H9 (cell line): ENCODE measurements around the gene CALHM6. TPM values are rescaled to one million over a fixed set of nuclear protein-coding genes. Genes with fewer than 3 reads are reported as not detected.

ENCODE experiments used
- DNase-seq: peaks from one replicate; pipeline ENCODE4 v3.0.0-alpha.2; 2017
- H2AFZ ChIP-seq: one replicate; pipeline ENCODE4 v1.6.1; 2013; ENCODE audit warnings: mild to moderate bottlenecking, low read length, control low read depth, moderate library complexity
- H2AK5ac ChIP-seq: 2 replicates; pipeline ENCODE4 v1.6.1; 2013; ENCODE audit warnings: low read length, control low read depth, mixed read lengths; ENCODE audit not compliant: insufficient read length
- H2BK120ac ChIP-seq: one replicate; pipeline ENCODE4 v1.6.1; 2013; ENCODE audit warnings: low read depth, mild to moderate bottlenecking, low read length, control low read depth, inconsistent platforms; ENCODE audit not compliant: poor library complexity, severe bottlenecking
- H2BK12ac ChIP-seq: 2 replicates; pipeline ENCODE4 v1.6.1; 2013; ENCODE audit warnings: low read length, control low read depth, mixed read lengths, low read depth; ENCODE audit not compliant: insufficient read length
- H2BK15ac ChIP-seq: 2 replicates; pipeline ENCODE4 v1.6.1; 2013; ENCODE audit warnings: low read depth, low read length, control low read depth
- H2BK20ac ChIP-seq: one replicate; pipeline ENCODE4 v1.6.1; 2013; ENCODE audit warnings: low read depth, mild to moderate bottlenecking, low read length, control low read depth, inconsistent platforms; ENCODE audit not compliant: poor library complexity, severe bottlenecking
- H2BK5ac ChIP-seq: 2 replicates; pipeline ENCODE4 v1.6.1; 2013; ENCODE audit warnings: low read length, control low read depth, mixed read lengths; ENCODE audit not compliant: insufficient read length
- H3K14ac ChIP-seq: 2 replicates; pipeline ENCODE4 v1.6.1; 2013; ENCODE audit warnings: low read length, control low read depth; ENCODE audit not compliant: insufficient read depth
- H3K18ac ChIP-seq: 2 replicates; pipeline ENCODE4 v1.6.1; 2013; ENCODE audit warnings: low read depth, mild to moderate bottlenecking, mixed read lengths, low read length, control low read depth; ENCODE audit not compliant: insufficient read length
- H3K23ac ChIP-seq: 2 replicates; pipeline ENCODE4 v1.6.1; 2013; ENCODE audit warnings: low read length, control low read depth, mixed read lengths, low read depth; ENCODE audit not compliant: insufficient read length
- H3K23me2 ChIP-seq: 2 replicates; pipeline ENCODE4 v1.6.1; 2013; ENCODE audit warnings: low read depth, mild to moderate bottlenecking, mixed read lengths, low read length, control low read depth; ENCODE audit not compliant: insufficient read length, poor library complexity, severe bottlenecking
- H3K27ac ChIP-seq: 2 replicates; pipeline ENCODE4 v1.5.1; 2013; ENCODE audit warnings: low read length, control low read depth, mixed read lengths, low read depth; ENCODE audit not compliant: insufficient read length
- H3K27me3 ChIP-seq: 2 replicates; pipeline ENCODE4 v1.6.1; 2013; ENCODE audit warnings: low read length, control low read depth, inconsistent platforms; ENCODE audit not compliant: insufficient read depth
- H3K4ac ChIP-seq: 2 replicates; pipeline ENCODE4 v1.6.1; 2013; ENCODE audit warnings: low read depth, mild to moderate bottlenecking, control low read depth, inconsistent platforms, low read length, moderate library complexity
- H3K4me1 ChIP-seq: 2 replicates; pipeline ENCODE4 v1.6.1; 2013; ENCODE audit warnings: low read length, control low read depth, inconsistent platforms; ENCODE audit not compliant: insufficient read depth
- H3K4me2 ChIP-seq: 2 replicates; pipeline ENCODE4 v1.6.1; 2013; ENCODE audit warnings: low read length, control low read depth, mixed read lengths; ENCODE audit not compliant: insufficient read length, insufficient read depth
- H3K56ac ChIP-seq: 2 replicates; pipeline ENCODE4 v1.6.1; 2013; ENCODE audit warnings: low read depth, mild to moderate bottlenecking, mixed read lengths, low read length, control low read depth; ENCODE audit not compliant: insufficient read length
- H3K79me1 ChIP-seq: 2 replicates; pipeline ENCODE4 v1.6.1; 2013; ENCODE audit warnings: low read depth, mild to moderate bottlenecking, moderate library complexity, low read length, control low read depth, inconsistent platforms; ENCODE audit not compliant: insufficient read depth, poor library complexity, severe bottlenecking
- H3K79me2 ChIP-seq: 2 replicates; pipeline ENCODE4 v1.6.1; 2013; ENCODE audit warnings: low read length, control low read depth, inconsistent platforms; ENCODE audit not compliant: insufficient read depth
- H3K9ac ChIP-seq: 2 replicates; pipeline ENCODE4 v1.6.1; 2013; ENCODE audit warnings: low read length, control low read depth, mixed read lengths; ENCODE audit not compliant: insufficient read length; ENCODE audit errors: extremely low read depth
- H3K9me3 ChIP-seq: one replicate; pipeline ENCODE4 v1.6.1; 2013; ENCODE audit warnings: low read depth, low read length, inconsistent platforms; ENCODE audit not compliant: control insufficient read depth
- H3T11ph ChIP-seq: one replicate; pipeline ENCODE4 v1.6.1; 2013; ENCODE audit warnings: mild to moderate bottlenecking, low read length, control low read depth, inconsistent platforms
- H4K20me1 ChIP-seq: one replicate; pipeline ENCODE4 v1.6.1; 2013; ENCODE audit not compliant: control insufficient read depth, insufficient read length, insufficient read depth
- H4K5ac ChIP-seq: 2 replicates; pipeline ENCODE4 v1.6.1; 2013; ENCODE audit warnings: low read depth, mild to moderate bottlenecking, mixed read lengths, low read length, control low read depth; ENCODE audit not compliant: insufficient read length
- H4K8ac ChIP-seq: replicated peaks from 2 replicates; pipeline ENCODE4 v1.6.1; 2013; ENCODE audit warnings: low read length, control low read depth, mixed read lengths, low read depth; ENCODE audit not compliant: insufficient read length
- H4K91ac ChIP-seq: 2 replicates; pipeline ENCODE4 v1.6.1; 2013; ENCODE audit warnings: low read depth, mild to moderate bottlenecking, moderate library complexity, mixed read lengths, low read length, control low read depth; ENCODE audit not compliant: insufficient read length
- H3K27ac Mint-ChIP-seq, 3 experiments: 2 replicates in 2 of 3; 3 replicates in 1 of 3; pipeline ENCODE4 v1.8.0; 2020 to 2021; ENCODE audit warnings: mixed read lengths in 3 of 3, mild to moderate bottlenecking in 1 of 3, moderate library complexity in 1 of 3
- H3K27me3 Mint-ChIP-seq: 2 replicates; pipeline ENCODE4 v1.8.0; 2021; ENCODE audit warnings: low read depth, mild to moderate bottlenecking, moderate library complexity, mixed read lengths
- H3K36me3 Mint-ChIP-seq, 3 experiments: 2 replicates in 2 of 3; 3 replicates in 1 of 3; pipeline ENCODE4 v1.8.0; 2020 to 2021; ENCODE audit warnings: low read depth in 3 of 3, mixed read lengths in 3 of 3; ENCODE audit not compliant: insufficient read depth in 1 of 3
- H3K4me1 Mint-ChIP-seq, 2 experiments: 2 replicates each; pipeline ENCODE4 v1.8.0; 2020; ENCODE audit warnings: mixed read lengths in 2 of 2
- H3K4me3 Mint-ChIP-seq, 2 experiments: 2 replicates in 1 of 2; 3 replicates in 1 of 2; pipeline ENCODE4 v1.8.0; 2020 to 2021; ENCODE audit warnings: mild to moderate bottlenecking in 2 of 2, mixed read lengths in 2 of 2, moderate library complexity in 1 of 2
- H3K9me3 Mint-ChIP-seq, 2 experiments: 2 replicates in 1 of 2; 3 replicates in 1 of 2; pipeline ENCODE4 v1.8.0; 2020; ENCODE audit warnings: mild to moderate bottlenecking in 2 of 2, mixed read lengths in 2 of 2, moderate library complexity in 1 of 2
- WGBS: extraction: QIAGEN DNeasy Blood & Tissue Kit; methylation state at CpG from one replicate; pipeline ENCODE4 v1.1.7; 2013; ENCODE audit warnings: missing lambda C conversion rate, low lambda C conversion rate, mixed read lengths; ENCODE audit not compliant: insufficient read length; ENCODE audit errors: extremely low coverage; 5-methylcytosine and 5-hydroxymethylcytosine counted together
- total RNA-seq: library from RNA; stranded (reverse); gene quantifications from 2 replicates; pipeline ENCODE4 v1.2.1, GENCODE V29; 2021
- TF ChIP-seq, protein P1 (sequence below): fragments of 200-600 bp; sonication (generic); conservative IDR thresholded peaks from 3 replicates; pipeline ENCODE4 v1.8.0; 2021; ENCODE audit warnings: antibody characterized with exemption, mild to moderate bottlenecking

The CALHM6 gene
- total RNA-seq, 1 experiment from 2014 or later: 0.44 TPM

DNA sequence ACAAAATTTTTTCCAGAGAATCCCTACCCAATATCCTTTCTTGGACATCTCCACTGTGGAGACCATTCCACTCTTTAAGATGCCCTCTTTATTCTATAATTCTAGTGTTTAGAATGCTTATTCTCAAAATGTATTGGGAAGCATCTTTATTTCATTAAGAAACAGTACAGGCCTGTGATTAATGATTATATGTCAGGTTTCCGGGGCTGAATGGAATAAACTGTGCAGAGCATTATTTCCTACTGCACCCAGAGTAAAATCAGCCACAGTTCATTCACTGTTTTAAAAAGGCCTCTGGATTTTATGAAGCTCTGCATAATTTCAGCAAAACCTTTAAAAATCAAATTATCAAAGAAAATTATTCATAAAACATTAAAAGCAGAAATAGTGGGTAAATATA, 47.8 kb upstream of the CALHM6 start:
- H3K79me2 ChIP-seq: peaks cover 5% of the 10 kb centered on the region; the same call in 1 of the 2 replicates

More for the DNA sequence above, 47.8 kb upstream of the CALHM6 start:
- no peaks in the 10 kb centered on the region for H3K9me3 ChIP-seq
- H4K91ac ChIP-seq: no peak overlapping the region
- H3K27me3 ChIP-seq: no peaks in the 10 kb centered on the region
- no peak overlapping the region for H4K5ac ChIP-seq
- WGBS: no CpG with 5 or more reads among the region's 1 CpG
- H2BK20ac ChIP-seq: no peak overlapping the region
- no peak overlapping the region for H2AFZ ChIP-seq
- Mint-ChIP-seq H3K27me3 (no peaks in the 10 kb centered on the region), H3K36me3 (peaks cover 2 to 10% (median 9%) of the 10 kb centered on the region in 3 experiments; a peak in 5 of 7 replicates), H3K4me3 (no peak overlapping the region), H3K4me1 (peaks cover 15 to 26% of the 10 kb centered on the region in 2 experiments), H3K27ac (no peak overlapping the region), H3K9me3 (no peaks in the 10 kb centered on the region)
- H3K56ac ChIP-seq: no peak overlapping the region
- no peak overlapping the region for H3K4ac ChIP-seq
- H3T11ph ChIP-seq: no peak overlapping the region
- H4K20me1 ChIP-seq: peaks cover 2% of the 10 kb centered on the region
- no peak overlapping the region for H3K23ac ChIP-seq
- H2BK12ac ChIP-seq: no peak overlapping the region
- H3K27ac ChIP-seq: no peak overlapping the region
- H3K4me1 ChIP-seq: peaks cover 4% of the 10 kb centered on the region; the same call in 1 of the 2 replicates
- H2BK15ac ChIP-seq: no peak overlapping the region
- H3K79me1 ChIP-seq: peaks cover 4% of the 10 kb centered on the region
- no peaks in the 10 kb centered on the region for H3K23me2 ChIP-seq
- no peak overlapping the region for H2BK120ac ChIP-seq
- no peak overlapping the region for H3K9ac ChIP-seq
- H3K18ac ChIP-seq: no peak overlapping the region
- H3K14ac ChIP-seq: no peak overlapping the region
- TF ChIP-seq, protein P1, sequence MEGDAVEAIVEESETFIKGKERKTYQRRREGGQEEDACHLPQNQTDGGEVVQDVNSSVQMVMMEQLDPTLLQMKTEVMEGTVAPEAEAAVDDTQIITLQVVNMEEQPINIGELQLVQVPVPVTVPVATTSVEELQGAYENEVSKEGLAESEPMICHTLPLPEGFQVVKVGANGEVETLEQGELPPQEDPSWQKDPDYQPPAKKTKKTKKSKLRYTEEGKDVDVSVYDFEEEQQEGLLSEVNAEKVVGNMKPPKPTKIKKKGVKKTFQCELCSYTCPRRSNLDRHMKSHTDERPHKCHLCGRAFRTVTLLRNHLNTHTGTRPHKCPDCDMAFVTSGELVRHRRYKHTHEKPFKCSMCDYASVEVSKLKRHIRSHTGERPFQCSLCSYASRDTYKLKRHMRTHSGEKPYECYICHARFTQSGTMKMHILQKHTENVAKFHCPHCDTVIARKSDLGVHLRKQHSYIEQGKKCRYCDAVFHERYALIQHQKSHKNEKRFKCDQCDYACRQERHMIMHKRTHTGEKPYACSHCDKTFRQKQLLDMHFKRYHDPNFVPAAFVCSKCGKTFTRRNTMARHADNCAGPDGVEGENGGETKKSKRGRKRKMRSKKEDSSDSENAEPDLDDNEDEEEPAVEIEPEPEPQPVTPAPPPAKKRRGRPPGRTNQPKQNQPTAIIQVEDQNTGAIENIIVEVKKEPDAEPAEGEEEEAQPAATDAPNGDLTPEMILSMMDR: no peak
- no peak for DNase-seq
- no peak overlapping the region for H3K4me2 ChIP-seq
- H2BK5ac ChIP-seq: no peak overlapping the region
- no peak overlapping the region for H4K8ac ChIP-seq
- H2AK5ac ChIP-seq: no peak overlapping the region
